ENCODE measurements around the gene NUP93. TPM values are rescaled to one million over a fixed set of nuclear protein-coding genes. Genes with fewer than 3 reads are reported as not detected.

The NUP93 gene
- total RNA-seq, 1 donor from 2014 or later, result 57.0 TPM

DNA sequence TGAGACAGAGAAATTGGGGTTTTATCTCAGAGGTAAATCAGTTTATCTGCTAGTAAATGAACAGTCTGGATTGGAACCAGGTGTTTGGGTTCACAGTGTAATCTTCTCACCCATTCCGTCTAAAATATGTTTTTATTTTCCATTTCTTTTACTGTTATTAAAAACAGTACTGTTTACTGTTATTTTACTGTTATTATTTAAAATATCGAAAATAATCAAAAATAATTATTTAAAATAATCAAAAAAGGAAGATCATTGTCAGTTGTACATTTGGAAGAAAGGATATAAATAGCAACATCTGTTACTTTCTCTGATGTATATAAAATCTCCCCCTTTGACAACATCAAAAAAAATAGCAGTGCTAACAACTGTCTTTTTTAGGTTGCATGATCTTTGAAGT is 11.5 kb downstream of the NUP93 start:
- no peak for DNase-seq (ENCODE audit: extremely low read depth, low read depth, low spot score)

DNA sequence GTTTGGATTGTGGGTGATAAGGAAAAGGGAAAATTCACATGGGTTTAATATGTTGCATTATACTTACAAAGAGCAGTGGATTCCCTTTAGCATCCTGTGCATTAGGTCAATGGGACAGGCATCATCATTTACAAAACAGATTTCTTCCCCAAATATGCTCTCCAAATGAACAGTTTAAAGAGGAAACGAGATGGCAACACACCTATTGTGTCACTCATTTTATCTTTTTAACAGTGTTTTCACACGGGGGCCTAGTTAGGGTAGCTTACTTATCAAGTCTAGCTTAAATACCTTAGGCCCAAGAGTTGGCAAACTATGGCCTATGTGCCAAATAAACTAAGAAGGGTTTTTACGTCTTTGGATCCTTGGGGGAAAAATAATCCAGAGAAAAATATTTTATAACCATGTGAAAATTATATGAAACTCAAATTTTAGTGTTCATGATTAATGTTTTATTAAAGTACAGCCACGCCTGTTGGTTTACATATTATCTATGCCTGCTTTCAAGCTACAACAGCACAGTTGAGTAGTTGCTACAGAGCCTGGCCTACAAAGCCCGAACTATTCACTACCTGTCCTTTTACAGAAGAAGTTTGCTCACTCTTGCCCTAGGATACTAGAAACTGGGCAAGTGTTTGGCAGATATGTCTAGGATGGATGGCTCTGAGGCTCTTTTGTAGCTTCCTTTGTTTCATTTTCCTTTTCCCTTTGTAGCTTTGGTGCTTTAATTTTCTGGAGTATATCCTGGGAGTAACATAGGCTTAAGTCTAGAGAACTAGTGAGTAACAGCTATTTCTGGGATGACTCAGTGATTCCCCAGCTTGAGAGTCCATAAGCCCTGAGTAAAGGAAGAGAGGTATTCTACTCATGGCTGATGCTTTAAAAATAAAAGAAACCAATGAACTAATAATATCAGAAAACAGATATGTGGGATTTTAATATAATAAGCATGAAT is 12.4 kb downstream of the NUP93 start:
- DNase-seq (ENCODE audit: extremely low read depth, low read depth, low spot score), result peak; percentile 16

GRCh38 chr16:56743840-56744239 is 13.9 kb downstream of the NUP93 start:
- peak; percentile 14 for DNase-seq (ENCODE audit: extremely low read depth, low read depth, low spot score)

- no peak for DNase-seq (ENCODE audit: extremely low read depth, low read depth, low spot score)
Measured at GRCh38 chr16:56744996-56745640, 15.2 kb downstream of the NUP93 start.

DNA sequence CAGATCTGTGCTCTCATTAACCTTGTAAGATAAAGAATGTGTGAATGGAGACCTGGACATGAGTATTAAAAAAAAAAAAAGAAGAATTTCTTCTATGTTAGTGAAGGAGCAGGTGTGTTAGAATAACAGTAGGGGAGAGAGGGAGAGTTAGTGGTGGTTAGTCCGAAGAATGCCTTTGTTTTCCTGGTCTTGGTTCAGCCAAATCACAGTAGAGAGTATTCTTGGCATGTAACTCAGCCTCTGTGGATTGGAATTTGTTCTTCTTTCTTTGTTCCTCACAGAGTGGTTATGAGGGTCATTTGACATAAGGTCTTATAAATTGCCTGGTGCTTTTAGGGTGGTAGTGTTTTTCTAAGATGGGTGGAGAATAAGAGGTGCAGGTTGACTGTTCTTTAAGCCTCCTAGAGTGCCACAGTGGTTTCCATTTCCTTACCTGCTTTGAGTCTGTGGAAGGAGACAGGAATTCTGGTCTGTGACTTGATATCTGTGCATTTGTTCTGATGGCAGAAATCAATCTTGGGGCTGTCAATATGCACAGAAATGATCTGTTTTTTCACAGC is 17.6 kb downstream of the NUP93 start:
- no peak for DNase-seq (ENCODE audit: extremely low read depth, low read depth, low spot score)

GRCh38 chr16:56748191-56748590 is 18.3 kb downstream of the NUP93 start:
- DNase-seq (ENCODE audit: extremely low read depth, low read depth, low spot score), result no peak

- DNase-seq (ENCODE audit: extremely low read depth, low read depth, low spot score), result no peak
Measured at GRCh38 chr16:56748826-56749225, 18.9 kb downstream of the NUP93 start.

GRCh38 chr16:56749672-56750491 is 20.0 kb downstream of the NUP93 start:
- no peak for DNase-seq (ENCODE audit: extremely low read depth, low read depth, low spot score)

DNA sequence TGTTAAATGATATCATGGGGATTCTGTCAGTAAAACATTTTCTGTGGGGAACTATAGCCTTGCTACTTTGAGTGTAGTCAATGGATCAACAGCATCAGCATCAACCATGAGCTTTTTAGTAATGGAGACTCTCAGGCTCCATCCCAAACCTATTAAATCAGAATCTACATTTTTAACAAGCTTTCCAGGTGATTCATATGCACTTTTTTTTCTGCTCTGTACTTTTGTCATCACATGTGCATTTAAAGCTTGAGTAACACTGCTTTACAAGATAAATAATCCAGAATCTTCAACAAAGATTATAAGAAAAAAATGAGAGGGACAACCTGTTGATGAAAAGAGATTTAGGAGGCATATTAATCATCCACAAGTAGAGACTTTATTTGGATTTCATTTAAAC is 23.5 kb downstream of the NUP93 start:
- DNase-seq (ENCODE audit: extremely low read depth, low read depth, low spot score), result no peak

GRCh38 chr16:56755038-56755437 is 25.1 kb downstream of the NUP93 start:
- no peak for DNase-seq (ENCODE audit: extremely low read depth, low read depth, low spot score)

- no peak for DNase-seq (ENCODE audit: extremely low read depth, low read depth, low spot score)
Measured at GRCh38 chr16:56758432-56758831, 28.5 kb downstream of the NUP93 start.

GRCh38 chr16:56758930-56759329 is 29.0 kb downstream of the NUP93 start:
- DNase-seq (ENCODE audit: extremely low read depth, low read depth, low spot score), result no peak

DNA sequence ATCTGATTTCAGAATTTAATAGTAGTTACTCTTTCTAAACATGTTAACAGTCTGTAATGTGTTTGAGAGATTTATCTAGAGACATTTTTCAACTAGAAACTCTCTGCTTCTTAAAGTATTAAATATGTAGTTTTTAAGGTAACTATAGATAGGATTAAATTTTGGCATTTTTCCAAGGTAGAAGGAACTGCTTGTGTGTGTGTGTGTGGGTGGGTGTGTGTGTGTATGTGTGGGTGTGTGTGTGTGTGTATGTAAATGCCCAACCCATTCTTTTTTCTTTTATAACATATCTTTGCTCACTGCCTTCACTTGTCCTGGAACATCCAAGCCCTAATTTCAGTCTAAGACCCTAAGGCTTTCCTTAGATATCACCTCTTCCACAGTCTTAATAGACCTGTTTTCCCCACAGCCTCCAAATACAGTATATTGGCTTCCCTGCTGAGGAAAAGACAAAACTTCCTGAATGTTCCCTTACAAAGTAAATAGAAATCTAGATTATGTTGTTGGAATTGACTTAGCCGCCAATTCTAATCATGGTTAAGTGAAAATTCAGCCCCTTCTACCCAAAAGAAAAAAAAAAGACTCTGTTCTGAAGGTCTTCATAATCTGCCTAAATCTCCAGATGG is 33.5 kb downstream of the NUP93 start:
- DNase-seq (ENCODE audit: extremely low read depth, low read depth, low spot score), result no peak

DNA sequence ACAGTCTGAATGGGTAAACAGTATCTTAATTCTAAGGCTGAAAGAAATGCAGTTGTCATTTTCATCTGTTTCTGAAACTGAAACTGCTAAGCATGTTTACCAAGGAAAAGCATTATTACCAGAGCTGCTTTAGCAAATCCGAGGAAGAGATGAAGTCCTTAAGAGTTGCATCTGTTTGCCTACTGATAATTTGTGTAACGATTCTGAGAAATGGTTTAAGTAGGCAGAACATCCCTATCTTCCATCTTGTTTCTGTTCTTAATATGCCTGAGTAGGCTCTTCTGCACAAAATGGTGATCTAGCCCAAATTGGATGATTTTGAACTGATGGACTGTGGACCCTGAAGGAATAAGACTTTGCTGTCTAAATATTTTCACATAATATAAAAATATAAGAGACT is 34.9 kb downstream of the NUP93 start:
- DNase-seq (ENCODE audit: extremely low read depth, low read depth, low spot score), result no peak

DNA sequence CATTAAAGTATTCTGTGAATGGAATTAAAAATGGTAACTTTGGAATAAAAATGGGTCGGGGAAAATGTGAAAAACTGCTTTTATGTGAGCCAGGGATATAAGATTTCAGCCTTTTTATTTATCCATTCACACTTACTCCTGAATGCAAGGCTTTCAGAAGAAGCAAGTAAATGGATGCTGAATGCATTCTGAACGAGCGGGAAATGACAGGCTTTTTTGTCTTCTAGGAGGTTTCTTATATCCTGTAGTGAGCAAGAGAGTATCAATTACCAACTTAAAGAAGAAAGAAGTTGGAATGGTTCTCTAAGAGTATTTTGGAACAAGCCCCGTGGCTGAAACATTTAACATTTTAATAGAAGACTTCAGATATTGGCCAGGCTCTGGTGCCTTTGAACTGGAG is 36.0 kb downstream of the NUP93 start:
- no peak for DNase-seq (ENCODE audit: extremely low read depth, low read depth, low spot score)

- DNase-seq (ENCODE audit: extremely low read depth, low read depth, low spot score), result no peak
Measured at GRCh38 chr16:56767024-56767423, 37.1 kb downstream of the NUP93 start.

GRCh38 chr16:56769677-56770076 is 39.7 kb downstream of the NUP93 start:
- no peak for DNase-seq (ENCODE audit: extremely low read depth, low read depth, low spot score)

GRCh38 chr16:56771558-56772279 is 41.8 kb downstream of the NUP93 start:
- no peak for DNase-seq (ENCODE audit: extremely low read depth, low read depth, low spot score)

GRCh38 chr16:56773532-56773931 is 43.6 kb downstream of the NUP93 start:
- no peak for DNase-seq (ENCODE audit: extremely low read depth, low read depth, low spot score)
